GM12874 (cell line): ENCODE results near the gene MRPL18.

Source experiments
- CTCF ChIP-seq: IDR thresholded peaks from 2 replicates; pipeline ENCODE4 v1.5.1; 2011; ENCODE audit warnings: low read depth, mild to moderate bottlenecking, control low read depth, low read length, moderate library complexity; ENCODE audit not compliant: insufficient read depth

MRPL18 gene

GRCh38 chr6:159761873-159762680 lies 28.2 kb upstream of the MRPL18 start, which contains the start of gene ACAT2:
Gene ACAT2 (plus strand): TSS chr6:159762045. CDS start chr6:159762088, 43 bp downstream.
- TF ChIP-seq CTCF, result no peak

GRCh38 chr6:159762681-159763293 lies 27.5 kb upstream of the MRPL18 start:
- no peak for TF ChIP-seq CTCF

- no peak for TF ChIP-seq CTCF
These were observed 23.4 kb upstream of the MRPL18 start for GRCh38 chr6:159766906-159767305.

- TF ChIP-seq CTCF, result no peak
These were observed 20.8 kb upstream of the MRPL18 start for GRCh38 chr6:159769470-159769869.

GRCh38 chr6:159772196-159772595 lies 18.1 kb upstream of the MRPL18 start:
- TF ChIP-seq CTCF, result no peak

- no peak for TF ChIP-seq CTCF
These were observed 12.9 kb upstream of the MRPL18 start for GRCh38 chr6:159777240-159777904.

- TF ChIP-seq CTCF, result no peak
These were observed 12.1 kb upstream of the MRPL18 start for GRCh38 chr6:159778131-159778530.
